ENCODE data around the gene CASK. TPM values are rescaled to one million over a fixed set of nuclear protein-coding genes. Genes with fewer than 3 reads are reported as not detected.

The CASK gene
- total RNA-seq, 1 experiment from 2014 or later, result 54.6 TPM

- ATAC-seq, result no peak
- ChIA-PET POLR2A (no interaction called here), CTCF (no interaction called here)
- H3K36me3 Mint-ChIP-seq, result peaks cover 6% of the 10 kb centered on the region
- H3K4me1 Mint-ChIP-seq, result peaks cover 10% of the 10 kb centered on the region; the same call in 1 of the 2 replicates
- no peak for TF ChIP-seq ATF2 (CRISPR knock-in tag; IDR thresholded peaks at IDR 0.05; ENCODE audit: borderline replicate concordance, low read depth)
- no peak for TF ChIP-seq ZNF121 (CRISPR knock-in tag; IDR thresholded peaks at IDR 0.05)
- TF ChIP-seq SP1 (CRISPR knock-in tag; conservative IDR thresholded peaks at IDR 0.05), result no peak
- no peak for TF ChIP-seq E2F5 (CRISPR knock-in tag; IDR thresholded peaks at IDR 0.05)
- TF ChIP-seq GTF2I (CRISPR knock-in tag; conservative IDR thresholded peaks at IDR 0.05), result no peak
- TF ChIP-seq PRRX2 (CRISPR knock-in tag; IDR thresholded peaks at IDR 0.05), result no peak
- no peak for TF ChIP-seq FOXK1 (CRISPR knock-in tag; IDR thresholded peaks at IDR 0.05)
- TF ChIP-seq HMGXB4 (CRISPR knock-in tag; IDR thresholded peaks at IDR 0.05), result no peak
- TF ChIP-seq EMX1 (CRISPR knock-in tag; IDR thresholded peaks at IDR 0.05), result no peak
- TF ChIP-seq ATF3 (CRISPR knock-in tag; conservative IDR thresholded peaks at IDR 0.05), result no peak
- no peak for TF ChIP-seq ZNF317 (CRISPR knock-in tag; IDR thresholded peaks at IDR 0.05; ENCODE audit: borderline replicate concordance, low read depth)
- H3K4me3 Mint-ChIP-seq, result no peak overlapping the region
- H3K27me3 Mint-ChIP-seq (ENCODE audit: low read depth), result no peaks in the 10 kb centered on the region
- DNase-seq (ENCODE audit: low spot score), result no peak
- no peak overlapping the region for H3K27ac Mint-ChIP-seq
- no peaks in the 10 kb centered on the region for H3K9me3 Mint-ChIP-seq
These were observed 293.3 kb downstream of the CASK start for GRCh38 chrX:41630091-41630490.

GRCh38 chrX:41629539-41629938 lies 293.8 kb downstream of the CASK start:
- H3K27ac Mint-ChIP-seq, result no peak overlapping the region
- no peak overlapping the region for H3K4me3 Mint-ChIP-seq
- peaks cover 8% of the 10 kb centered on the region; the same call in 1 of the 2 replicates for H3K4me1 Mint-ChIP-seq
- H3K9me3 Mint-ChIP-seq, result no peaks in the 10 kb centered on the region
- ATAC-seq (no peak), DNase-seq (ENCODE audit: low spot score) (no peak)
- ChIA-PET POLR2A (no interaction called here), CTCF (no interaction called here)
- no peaks in the 10 kb centered on the region for H3K27me3 Mint-ChIP-seq (ENCODE audit: low read depth)
- H3K36me3 Mint-ChIP-seq, result peaks cover 8% of the 10 kb centered on the region
- TF ChIP-seq RORB (CRISPR knock-in tag; IDR thresholded peaks at IDR 0.05) (no peak), ELF4 (CRISPR knock-in tag; IDR thresholded peaks at IDR 0.05; ENCODE audit: low read depth) (no peak), TP53 (CRISPR knock-in tag; IDR thresholded peaks at IDR 0.05) (no peak), CTCF (IDR thresholded peaks at IDR 0.05) (no peak), CREM (CRISPR knock-in tag; IDR thresholded peaks at IDR 0.05) (no peak), ZBTB21 (CRISPR knock-in tag; IDR thresholded peaks at IDR 0.05; ENCODE audit: borderline replicate concordance) (no peak), ERG (CRISPR knock-in tag; IDR thresholded peaks at IDR 0.05) (no peak), ZNF138 (CRISPR knock-in tag; conservative IDR thresholded peaks at IDR 0.05) (no peak), USF1 (CRISPR knock-in tag; IDR thresholded peaks at IDR 0.05) (no peak), SMAD3 (CRISPR knock-in tag; IDR thresholded peaks at IDR 0.05; ENCODE audit: borderline replicate concordance) (no peak), JAZF1 (CRISPR knock-in tag; IDR thresholded peaks at IDR 0.05) (no peak)

Measured in WTC11 (cell line).